ENCODE measurements around the gene PLCD1. TPM values are rescaled to one million over a fixed set of nuclear protein-coding genes. Genes with fewer than 3 reads are reported as not detected.

Gene PLCD1
- total RNA-seq, 2 donors from 2014 or later, result 8.7 to 15.5 TPM

DNA sequence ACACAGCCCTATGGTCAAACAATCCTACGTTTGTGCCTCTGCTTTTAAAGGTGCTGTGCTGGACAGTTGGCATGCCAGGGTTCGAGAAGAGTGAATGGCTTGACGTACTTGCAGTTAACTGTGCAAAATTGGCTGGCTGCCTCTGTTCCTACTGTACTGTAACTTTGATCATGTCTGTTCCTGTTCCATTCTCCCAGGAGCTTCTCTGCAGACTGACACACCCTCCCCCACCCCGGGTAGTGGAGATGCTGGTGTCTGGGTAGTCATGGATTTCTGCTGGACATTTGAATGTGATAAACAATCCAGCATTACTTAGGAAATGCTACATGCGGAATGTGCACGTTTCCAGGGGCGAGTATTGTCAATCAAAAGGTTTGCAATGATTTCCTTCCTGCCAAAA is 45.4 kb downstream of the PLCD1 start:
- Histone ChIP-seq H3K36me3 (peaks cover 24% of the 10 kb centered on the region), H3K9me3 (no peaks in the 10 kb centered on the region), H3K4me1 (peaks cover 0 to 10% of the 10 kb centered on the region in 2 donors), H3K4me3 (no peak overlapping the region), H3K27ac (no peak overlapping the region), H3K27me3 (no peaks in the 10 kb centered on the region)
- TF ChIP-seq, protein P1, sequence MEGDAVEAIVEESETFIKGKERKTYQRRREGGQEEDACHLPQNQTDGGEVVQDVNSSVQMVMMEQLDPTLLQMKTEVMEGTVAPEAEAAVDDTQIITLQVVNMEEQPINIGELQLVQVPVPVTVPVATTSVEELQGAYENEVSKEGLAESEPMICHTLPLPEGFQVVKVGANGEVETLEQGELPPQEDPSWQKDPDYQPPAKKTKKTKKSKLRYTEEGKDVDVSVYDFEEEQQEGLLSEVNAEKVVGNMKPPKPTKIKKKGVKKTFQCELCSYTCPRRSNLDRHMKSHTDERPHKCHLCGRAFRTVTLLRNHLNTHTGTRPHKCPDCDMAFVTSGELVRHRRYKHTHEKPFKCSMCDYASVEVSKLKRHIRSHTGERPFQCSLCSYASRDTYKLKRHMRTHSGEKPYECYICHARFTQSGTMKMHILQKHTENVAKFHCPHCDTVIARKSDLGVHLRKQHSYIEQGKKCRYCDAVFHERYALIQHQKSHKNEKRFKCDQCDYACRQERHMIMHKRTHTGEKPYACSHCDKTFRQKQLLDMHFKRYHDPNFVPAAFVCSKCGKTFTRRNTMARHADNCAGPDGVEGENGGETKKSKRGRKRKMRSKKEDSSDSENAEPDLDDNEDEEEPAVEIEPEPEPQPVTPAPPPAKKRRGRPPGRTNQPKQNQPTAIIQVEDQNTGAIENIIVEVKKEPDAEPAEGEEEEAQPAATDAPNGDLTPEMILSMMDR (IDR thresholded peaks at IDR 0.05), result no peak
- DNase-seq (ENCODE audit: low spot score), result no peak

DNA sequence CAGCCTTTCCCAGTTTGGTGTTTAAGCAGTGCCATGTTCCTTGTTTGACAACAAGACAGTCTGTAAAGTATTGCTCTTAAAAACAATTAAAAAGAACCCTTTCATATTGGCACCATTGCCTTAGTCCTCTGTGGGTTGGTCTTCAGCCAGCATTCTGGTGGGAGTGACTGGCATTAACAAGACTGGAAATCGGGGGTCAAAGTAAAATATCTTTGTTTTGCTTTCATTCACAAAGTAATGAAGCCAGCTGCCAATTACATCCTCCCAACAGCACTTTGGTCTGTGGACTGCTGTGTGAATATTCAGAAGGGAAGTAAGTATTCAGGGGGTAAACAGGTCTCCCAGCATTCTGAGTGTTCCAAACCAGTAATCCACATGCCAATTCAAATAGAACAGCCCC is 47.1 kb downstream of the PLCD1 start:
- no peak overlapping the region for H3K4me3 ChIP-seq
- H3K27ac ChIP-seq, result no peak overlapping the region
- no peak for DNase-seq (ENCODE audit: low spot score)
- no peaks in the 10 kb centered on the region for H3K9me3 ChIP-seq
- peaks cover 29% of the 10 kb centered on the region for H3K36me3 ChIP-seq
- no peaks in the 10 kb centered on the region for H3K27me3 ChIP-seq
- TF ChIP-seq, protein P1 (IDR thresholded peaks at IDR 0.05), result no peak
- H3K4me1 ChIP-seq, result peaks cover 0 to 10% of the 10 kb centered on the region in 2 donors

DNA sequence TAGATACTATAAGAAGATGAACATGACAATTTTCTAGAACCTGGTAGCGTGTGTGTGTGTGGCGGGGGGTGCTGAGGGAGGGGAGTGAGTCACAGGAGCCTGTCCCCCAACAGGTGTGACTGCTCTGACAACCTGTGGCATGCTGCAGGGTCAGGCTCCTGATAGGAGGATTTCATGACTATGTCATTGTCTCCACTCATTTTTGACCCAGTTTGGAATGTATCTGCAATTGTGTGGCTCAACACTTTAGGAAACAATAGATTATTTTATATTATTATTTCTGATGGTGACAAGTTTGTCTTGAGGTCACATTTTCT is 48.1 kb downstream of the PLCD1 start:
- DNase-seq (ENCODE audit: low spot score), result no peak
- Histone ChIP-seq H3K9me3 (no peaks in the 10 kb centered on the region), H3K4me1 (peaks cover 0 to 7% of the 10 kb centered on the region in 2 donors), H3K36me3 (peaks cover 39% of the 10 kb centered on the region), H3K4me3 (no peak overlapping the region), H3K27ac (no peak overlapping the region), H3K27me3 (no peaks in the 10 kb centered on the region)
- TF ChIP-seq, protein P1 (IDR thresholded peaks at IDR 0.05), result no peak

DNA sequence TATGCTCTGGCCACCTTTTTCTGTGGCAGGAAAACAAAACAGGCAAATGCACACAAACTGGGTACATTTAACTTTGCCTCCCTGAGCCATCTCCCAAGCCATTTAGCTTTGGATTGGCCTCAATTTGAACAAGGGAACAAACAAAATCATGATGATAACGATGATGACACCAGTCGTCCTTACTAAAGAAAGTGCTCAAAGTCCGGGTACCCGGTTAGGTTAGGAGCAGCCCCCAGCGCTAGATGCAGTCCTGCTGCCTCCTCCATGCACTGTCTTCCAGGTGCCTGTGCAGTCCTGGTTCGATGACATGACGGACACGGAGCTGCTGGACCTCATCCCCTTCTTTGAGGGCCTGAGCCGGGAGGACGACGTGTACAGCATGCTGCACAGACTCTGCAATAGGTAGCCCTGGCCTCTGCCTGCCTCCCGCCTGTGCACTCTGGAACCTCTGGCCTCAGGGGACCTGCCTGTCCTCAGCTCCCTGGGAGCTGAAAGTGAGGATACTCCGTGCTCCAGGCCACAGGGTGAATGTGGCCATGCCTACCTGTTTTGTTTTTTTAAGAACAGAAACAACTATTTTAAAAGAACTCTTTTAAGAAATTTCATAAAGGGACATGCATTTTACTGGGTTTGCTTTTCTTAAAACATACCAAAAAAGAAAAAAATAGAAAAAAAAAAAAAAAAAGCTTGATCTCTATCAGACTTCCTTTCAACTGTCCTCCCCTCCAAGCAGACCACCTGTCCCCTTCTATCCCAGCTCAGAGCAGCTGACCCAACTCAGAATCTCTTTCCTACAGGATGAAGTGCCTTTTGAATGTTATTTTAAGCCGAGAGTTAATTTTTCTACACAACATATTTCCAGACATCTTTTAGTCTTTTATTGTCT is 48.7 kb downstream of the PLCD1 start:
- TF ChIP-seq, protein P1 (IDR thresholded peaks at IDR 0.05), result no peak
- DNase-seq (ENCODE audit: low spot score), result no peak
- Histone ChIP-seq H3K4me3 (no peak overlapping the region), H3K4me1 (peaks cover 0 to under 1% of the 10 kb centered on the region in 2 donors), H3K9me3 (no peaks in the 10 kb centered on the region), H3K36me3 (peaks cover 45% of the 10 kb centered on the region), H3K27ac (no peak overlapping the region), H3K27me3 (no peaks in the 10 kb centered on the region)

DNA sequence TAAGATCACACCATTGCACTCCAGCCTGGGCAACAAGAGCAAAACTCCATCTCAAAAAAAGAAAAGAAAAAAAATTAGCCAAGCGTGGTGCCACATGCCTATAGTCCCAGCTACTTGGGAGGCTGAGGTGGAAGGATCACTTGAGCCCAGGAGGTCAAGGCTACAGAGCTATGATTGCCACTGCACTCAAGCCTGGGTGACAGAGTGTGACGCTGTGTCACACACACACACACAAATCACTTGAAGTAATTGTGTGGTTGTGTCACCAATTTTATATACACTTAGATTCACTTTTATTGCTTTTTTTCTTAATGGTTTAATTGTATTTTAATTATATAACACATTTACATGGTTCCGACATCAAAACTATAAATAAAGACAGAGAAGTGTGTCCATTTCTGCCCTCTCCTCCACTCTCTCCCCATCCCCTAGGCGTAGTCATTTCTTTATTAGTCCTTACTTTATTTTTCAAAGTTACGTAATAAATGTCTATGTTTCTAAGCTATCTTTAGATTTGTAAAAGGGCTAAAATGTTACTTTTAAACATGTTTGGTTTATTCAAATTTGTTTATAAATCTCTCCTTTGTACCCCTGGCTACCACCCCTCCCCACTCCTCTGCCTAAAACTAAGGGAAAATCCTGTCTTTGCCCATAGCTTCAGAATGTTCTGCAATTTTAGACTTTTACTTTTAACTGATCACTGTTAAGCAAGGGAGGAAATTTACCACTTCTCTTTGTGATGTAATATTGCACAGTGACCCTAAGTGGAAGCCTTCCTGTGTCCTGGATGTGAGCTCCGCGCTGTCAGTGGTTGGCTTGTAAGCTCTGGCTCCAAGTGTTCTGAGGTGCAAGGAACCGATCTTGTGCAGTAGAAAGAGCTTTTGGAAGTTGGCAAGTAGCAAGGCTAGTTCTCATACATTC is 49.6 kb downstream of the PLCD1 start:
- H3K4me3 ChIP-seq, result no peak overlapping the region
- DNase-seq (ENCODE audit: low spot score), result no peak
- no peaks in the 10 kb centered on the region for H3K9me3 ChIP-seq
- H3K27me3 ChIP-seq, result no peaks in the 10 kb centered on the region
- no peak overlapping the region for H3K27ac ChIP-seq
- TF ChIP-seq, protein P1 (IDR thresholded peaks at IDR 0.05), result no peak
- peaks cover 49% of the 10 kb centered on the region for H3K36me3 ChIP-seq
- H3K4me1 ChIP-seq, result no peaks in the 10 kb centered on the region
